GM21737 (cell line): ENCODE measurements around the gene CRTC1.

Source experiments
- ATAC-seq: cut with Tn5 transposase; IDR thresholded peaks from one replicate; pipeline ENCODE4 v1.9.1; 2021; ENCODE audit warnings: mild to moderate bottlenecking, moderate library complexity; ENCODE audit not compliant: unreplicated experiment

The CRTC1 gene

DNA sequence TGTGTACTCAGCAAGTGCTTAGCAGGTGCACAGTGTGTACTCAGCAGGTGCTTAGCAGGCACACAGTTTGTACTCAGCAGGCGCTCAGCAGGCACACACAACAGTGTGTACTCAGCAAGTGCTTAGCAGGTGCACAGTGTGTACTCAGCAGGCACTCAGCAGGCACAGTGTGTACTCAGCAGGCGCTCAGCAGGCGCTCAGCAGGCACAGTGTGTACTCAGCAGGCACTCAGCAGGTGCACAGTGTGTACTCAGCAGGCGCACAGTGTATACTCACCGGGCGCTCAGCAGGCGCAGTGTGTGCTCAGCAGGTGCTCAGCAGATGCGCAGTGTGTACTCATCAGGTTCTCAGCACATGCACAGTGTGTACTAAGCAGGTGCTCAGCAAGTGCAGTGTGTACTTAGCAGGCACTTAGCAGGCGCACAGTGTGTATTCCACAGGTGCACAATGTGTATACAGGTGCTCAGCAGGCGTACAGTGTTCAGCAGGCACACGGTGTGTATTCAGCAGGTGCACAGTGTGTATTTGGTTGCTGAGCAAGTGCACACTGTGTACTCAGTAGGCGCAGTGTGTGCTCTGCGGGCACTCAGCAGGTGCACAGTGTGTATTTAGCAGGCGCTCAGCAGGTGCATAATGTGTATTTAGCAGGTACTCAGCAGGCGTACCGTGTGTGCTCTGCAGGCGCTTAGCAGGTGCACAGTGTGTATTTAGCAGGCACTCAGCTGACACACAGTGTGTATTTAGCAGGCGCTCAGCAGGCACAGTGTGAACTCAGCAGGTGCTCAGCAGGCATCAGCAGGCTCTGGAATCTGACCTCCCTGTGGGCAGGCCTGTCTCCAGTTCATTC lies 15.1 kb downstream of the CRTC1 start:
- ATAC-seq, result no peak

DNA sequence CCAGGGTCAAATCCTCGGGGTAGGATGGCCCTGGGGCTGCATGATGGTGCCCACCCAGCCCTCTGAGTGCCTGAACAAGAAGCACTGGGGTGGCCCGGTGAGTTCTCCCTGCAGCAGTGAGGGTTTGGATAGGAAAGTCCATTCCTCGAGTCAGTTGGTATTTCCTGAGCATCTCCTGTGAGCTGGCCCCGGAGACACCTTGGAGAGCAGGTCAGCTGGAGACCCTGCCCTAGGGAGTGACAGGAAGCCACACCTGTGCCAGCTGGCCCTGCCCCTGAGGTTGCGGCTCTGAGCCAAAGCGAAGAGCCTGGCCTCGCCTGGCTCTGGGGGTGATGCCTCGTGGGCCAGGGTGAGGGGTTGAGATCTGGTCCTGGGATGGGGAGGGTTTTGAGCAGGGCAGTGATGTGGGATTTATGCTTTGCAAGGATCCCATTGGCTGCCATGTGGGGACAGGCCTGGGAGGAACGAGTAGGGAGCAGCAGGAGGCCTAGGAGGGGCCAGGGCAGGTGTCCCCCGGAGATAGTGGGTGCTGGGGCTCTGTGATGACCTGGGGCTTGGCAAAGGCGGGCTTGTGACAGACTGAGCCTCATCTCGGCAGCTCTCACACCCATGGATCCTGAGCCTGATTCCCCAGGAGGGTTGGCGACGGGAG lies 16.0 kb downstream of the CRTC1 start:
- no peak for ATAC-seq

DNA sequence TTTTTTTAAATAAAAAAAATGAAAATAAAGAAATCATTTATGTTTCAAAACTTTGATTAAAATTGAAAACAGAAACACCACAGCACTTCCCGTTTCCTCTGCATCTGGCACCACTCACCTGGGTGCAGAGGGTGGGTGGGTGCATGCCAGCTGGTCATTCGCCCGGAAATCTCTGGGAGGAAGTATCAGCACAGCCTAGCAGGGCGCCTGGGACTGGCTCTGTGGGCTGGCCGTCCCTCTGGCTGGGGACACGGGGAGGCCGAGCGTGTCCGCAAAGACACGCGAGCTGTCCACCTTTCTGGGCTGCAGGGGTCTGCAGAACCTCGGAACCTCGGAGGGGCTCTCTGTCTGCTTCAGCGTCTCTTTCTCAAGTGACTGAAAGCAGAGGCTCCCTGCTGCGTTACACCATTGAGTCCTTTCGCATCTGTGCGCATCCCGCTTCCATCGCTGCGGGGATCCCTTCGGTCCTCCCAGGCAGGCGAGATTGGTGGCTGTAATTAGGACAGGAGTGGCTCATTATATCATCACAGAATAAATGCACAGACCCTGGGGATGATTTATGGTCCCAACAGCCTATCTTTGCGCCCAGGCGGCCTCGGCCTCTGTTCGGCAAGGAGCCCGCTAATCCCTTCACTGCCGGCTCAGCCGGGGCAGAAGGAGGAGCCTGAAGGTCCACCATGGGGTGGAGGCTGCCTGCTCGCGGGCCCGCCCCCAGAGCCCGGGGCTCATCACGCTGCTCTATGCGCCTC lies 17.2 kb downstream of the CRTC1 start:
- ATAC-seq, result peak; percentile 71

DNA sequence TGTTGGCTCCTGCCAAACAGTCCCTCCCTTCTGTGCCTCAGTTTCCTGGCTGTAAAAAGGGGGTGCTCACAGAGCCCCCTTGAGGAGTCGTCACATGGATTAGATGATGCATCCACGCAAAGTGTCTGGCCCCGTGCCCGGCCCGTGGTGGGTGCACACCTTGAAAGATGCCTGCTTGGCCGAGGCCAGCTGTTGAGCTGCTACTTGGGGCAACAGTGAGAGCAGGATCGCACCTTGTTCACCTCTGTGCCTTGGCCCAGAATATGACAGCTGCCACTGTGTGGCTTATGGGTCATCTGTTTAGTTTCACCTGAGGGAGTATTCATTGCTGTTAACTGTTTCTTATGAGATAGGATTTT lies 17.7 kb downstream of the CRTC1 start:
- peak; percentile 13 for ATAC-seq

DNA sequence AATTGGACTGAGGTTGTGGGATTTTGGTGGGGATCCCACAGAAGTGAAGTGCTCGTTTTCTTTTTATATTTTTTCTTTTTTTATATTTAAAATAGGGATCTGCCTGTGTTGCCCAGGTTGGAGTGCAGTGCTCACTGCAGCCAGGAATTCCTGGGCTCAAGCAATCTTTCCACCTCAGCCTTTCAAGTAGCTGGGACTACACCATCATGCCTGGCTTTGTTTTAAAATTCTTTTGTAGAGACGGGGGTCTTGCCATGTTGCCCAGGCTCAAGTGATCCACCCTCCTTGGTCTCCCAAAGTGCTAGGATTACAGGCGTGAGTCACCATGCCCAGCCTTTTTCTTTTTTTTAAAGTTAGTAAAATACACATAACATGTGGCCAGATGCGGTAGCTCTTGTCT lies 20.6 kb downstream of the CRTC1 start:
- no peak for ATAC-seq

DNA sequence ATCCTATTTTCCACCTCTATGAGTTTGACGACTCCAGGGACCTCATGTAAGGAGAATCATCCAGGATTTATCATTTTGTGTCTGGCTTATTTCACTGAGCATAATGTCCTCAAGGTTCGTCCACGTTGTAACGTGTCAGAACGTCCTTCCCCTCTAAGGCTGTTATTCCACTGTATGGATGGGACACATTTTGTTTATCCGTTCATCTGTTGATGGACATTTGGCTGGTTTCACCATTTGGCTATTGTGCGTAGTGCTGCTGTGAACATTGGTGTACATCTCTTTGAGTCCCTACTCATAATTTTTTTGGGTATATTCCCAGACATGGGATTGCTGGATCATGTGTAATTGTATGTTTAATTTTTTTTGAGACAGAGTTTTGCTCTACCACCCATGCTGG lies 21.5 kb downstream of the CRTC1 start:
- ATAC-seq, result no peak

DNA sequence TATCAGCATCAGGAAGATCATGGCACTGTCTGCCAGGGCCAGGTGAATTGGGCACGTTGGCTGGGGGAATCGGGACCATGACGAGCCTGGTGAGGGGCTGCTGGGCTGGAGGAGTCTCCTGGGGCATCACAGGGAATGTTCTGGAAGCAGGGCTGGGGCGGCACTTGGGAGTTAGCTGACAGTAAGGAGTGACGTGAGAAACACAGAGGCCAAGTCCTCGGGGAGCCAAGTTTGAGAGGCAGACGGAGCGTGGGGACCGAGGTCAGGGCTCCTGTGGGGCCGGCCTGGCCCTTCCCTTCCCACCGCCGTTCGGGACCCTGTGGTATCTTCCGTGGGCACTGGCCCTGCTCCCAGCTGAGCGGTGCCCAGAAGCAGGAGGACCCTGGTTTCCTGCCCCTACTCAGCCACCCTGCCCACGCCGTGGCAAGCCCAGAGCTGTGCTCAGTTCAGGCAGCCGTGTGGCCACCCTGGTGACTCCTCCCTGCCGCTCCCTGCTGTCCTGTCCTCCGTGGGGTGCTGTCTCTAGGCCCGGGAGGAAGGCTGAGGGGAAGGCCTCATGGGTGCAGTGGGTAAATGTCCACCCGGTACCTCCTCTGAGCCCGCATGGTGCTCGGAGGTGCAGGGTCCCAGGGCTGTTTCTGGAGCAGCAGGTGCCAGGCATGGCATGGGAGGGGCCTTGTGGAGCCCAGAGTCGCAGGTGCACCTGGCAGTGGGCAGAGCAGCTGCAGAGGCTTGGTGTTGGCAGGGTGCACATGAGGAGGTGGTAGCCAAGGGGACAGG lies 25.2 kb downstream of the CRTC1 start:
- ATAC-seq, result no peak

DNA sequence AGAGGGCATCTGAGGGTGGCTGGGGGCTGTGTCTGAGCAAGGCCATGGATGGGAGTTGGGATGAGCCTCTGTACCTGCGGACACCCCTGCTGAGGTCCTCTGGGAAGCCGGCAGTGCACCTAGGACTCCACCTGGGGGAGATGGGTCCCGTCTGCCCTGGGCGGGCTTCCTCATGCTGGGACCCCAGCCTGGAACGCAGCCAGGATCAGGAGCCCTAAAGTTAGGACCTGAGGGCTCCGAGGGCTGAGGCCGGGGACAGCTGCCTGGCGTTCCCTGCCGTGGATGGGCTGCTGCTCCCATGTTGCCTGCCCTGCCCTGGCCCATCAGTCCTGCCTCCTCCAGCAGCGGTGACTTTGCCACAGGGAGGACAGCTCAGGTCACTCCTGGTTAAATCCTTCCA lies 26.1 kb downstream of the CRTC1 start:
- ATAC-seq, result no peak

DNA sequence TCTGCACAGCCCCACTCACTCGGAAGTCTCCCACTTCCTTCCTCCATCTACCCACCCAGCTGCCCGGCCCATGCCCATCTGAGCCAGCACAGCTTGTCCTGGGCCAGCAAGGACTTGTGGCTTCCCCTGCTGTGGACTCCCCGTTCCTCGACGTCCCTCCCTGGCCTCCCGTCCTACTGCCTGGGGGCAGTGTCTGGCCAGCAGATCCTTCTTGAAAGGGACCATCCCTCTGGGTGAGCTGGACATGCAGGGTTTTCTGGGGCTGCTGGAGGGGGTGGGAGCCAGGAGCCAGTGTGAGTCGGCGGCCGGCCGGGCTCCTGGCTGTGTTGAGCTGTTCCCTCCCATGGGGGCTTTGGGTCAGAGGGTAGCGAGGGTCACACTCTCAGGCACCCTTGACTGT lies 26.7 kb downstream of the CRTC1 start:
- no peak for ATAC-seq

DNA sequence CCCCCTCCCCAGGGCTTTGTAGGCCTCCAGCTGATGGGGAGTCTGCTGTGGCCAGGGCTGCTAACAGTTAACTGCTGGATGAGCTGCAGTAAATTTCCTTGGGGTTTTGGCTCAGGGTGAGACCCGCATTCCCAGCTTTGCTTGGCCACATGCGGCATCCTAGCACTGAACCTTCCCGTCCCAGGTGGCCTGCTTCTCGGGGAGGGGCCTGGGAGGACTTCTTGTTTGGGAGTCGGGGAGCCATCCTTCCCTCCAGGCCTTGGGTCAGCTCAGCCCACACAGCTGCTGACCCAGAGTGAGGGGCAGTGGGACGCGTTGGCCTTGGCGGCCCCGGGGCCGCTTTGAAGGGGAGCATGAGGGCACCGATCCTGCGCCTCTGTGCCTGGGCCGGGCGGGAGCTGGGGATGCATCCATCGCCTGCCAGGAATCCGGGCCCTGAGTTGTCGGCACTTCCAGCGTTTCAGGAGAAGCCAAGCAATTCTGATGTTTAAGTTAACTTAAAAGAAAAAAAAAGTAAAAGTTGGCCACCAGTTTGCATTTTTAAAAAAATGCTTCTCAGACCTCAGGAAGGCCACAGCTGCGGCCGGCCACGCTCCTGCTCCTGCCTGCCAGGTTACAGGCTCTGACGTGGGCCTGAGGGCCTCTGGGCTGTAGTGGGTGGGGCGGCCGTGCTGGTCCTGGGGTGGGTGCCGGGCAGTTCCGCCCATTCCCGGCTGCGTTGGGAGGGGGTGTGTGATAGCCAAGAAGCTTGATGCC lies 27.7 kb downstream of the CRTC1 start:
- no peak for ATAC-seq

DNA sequence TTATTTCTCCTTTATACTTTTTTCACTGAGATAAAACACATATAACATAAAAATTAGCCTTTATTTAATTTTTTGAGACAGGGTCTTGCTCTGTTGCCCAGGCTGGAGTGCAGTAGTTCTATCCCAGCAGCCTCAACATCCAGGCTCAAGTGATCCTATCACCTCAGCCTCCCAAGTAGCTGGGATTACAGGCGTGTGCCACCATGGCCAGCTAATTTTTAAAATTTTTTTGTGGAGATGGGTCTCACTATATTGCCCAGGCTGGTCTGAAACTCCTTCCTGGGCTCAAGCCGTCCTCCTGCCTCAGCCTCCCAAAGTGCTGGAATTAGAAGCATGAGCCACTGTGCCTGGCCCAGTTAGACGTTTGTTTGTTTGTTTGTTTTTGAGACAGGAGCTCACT lies 28.4 kb downstream of the CRTC1 start:
- ATAC-seq, result no peak

DNA sequence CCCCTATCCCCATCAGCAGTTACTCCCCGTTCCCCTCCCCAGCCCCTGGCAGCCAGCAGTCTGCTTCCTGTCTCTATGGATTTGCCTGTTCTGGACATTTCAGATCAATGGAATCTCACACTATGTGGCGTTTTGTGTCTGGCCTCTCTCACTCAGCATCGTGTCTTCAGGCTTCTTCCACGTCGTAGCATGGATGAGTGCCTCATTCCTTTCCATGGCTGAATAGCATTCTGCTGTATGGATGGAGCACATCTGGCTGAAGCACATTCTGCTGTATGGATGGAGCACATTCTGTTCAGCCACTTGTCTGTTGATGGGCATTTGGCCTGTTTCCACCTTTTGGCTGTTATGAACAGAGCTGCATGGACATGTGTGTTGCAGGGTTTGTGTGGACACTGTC lies 29.5 kb downstream of the CRTC1 start:
- no peak for ATAC-seq

DNA sequence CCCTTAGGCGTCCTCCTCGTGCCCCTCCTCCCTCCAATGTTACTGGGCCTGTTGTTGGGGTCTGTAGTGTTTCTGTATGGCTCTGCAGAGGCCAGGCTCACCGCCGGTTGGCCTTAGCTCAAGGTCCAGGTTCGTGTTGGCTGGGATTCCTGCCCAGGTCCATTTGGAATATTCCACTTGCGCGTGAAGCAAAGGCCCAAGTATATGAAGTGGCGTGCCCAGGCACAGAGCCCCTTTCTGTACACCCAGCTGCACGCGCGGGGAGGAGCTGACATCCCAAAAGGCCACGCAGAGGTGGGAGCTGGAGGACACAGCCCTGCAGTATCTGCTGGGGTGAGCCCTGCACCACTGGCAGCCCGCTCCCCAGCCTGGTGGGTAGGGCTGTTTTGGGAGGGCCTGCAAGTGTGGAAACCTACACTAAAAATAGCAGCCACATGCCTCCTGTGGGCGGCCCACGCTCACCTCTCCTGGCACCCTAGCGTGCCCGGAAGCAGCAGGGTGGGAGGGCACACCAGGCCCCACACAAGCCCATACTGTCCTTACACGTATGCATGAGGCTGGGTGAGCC lies 30.2 kb downstream of the CRTC1 start:
- no peak for ATAC-seq

DNA sequence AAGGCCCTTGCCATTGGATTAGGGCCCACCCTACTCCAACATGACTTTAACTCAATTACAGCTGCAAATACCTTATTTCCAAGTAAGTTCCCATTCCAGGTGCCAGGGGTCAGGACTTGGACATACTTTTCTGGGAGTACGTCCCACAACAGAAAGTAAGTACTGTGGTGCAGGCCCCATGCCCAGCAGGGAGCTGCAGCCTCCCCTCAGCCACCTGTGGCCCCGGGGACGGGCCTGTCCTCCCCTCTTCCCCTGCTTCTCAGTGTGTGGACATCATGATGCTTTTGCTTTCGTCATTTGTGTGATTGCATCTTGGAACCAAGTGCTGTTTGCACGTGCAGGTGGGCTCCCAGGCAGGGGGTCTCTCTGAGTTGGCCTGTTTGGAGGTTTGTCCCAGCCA lies 31.9 kb downstream of the CRTC1 start:
- no peak for ATAC-seq

DNA sequence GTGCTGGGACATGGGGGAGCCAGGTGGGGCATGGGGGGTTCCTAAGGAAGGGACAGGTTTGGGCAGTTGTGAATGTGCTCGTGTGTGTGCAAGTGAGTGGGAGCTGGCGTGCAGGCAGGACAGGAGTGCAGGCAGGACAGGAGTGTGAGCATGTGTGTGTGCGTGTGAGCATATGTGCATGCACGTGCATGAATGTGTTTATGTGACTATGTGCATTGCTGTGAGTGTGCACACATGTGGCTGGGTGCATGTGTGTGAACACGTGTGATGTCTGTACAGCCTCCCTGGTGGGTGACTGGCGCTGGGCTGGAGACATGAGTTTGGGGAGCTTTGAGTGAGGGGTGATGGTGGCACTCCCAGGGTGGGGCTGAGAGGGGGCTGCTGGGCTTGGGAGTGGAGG lies 33.4 kb downstream of the CRTC1 start:
- no peak for ATAC-seq

DNA sequence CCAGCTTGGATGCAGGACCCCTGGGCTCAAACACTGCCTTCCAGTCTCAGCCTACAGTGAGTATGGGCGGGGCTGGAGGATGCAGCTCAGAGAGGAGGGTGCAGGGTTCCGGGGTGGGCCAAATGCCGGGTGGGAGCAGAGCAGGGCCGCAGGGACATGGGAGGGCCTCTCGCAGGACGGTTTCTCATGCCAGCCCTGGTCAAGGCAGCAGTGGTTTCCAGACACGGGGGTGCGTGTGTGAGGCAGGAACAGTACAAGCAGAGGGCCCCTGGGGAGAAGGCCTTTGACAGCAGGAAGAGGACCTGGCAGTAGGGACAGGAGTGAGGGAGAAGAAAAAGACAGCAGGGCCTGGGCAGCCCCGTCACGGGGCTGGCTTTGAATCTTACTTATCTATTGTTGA lies 34.1 kb downstream of the CRTC1 start:
- no peak for ATAC-seq

DNA sequence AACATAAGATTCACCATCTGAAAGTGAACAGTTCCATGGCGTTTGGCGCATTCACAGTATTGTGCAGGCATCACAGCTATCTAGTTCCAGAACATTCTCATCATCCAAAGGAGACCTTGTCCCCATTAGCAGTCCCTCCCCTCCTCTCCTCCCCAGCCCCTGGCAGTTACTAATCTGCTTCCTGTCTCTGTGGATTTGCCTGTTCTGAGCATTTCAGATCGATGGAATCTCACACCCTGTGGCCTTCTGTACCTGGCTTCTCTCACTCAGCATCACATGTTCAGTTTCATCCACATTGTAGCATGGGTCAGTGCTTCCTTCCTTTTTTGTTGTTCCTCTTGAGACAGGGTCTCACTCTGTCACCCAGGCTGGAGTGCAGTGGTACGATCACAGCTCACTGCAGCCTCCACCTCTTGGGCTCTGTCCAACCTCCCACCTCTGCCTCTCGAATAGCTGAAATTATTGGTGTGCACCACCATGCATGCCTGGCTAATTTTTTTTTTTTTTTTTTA lies 34.6 kb downstream of the CRTC1 start:
- ATAC-seq, result no peak

DNA sequence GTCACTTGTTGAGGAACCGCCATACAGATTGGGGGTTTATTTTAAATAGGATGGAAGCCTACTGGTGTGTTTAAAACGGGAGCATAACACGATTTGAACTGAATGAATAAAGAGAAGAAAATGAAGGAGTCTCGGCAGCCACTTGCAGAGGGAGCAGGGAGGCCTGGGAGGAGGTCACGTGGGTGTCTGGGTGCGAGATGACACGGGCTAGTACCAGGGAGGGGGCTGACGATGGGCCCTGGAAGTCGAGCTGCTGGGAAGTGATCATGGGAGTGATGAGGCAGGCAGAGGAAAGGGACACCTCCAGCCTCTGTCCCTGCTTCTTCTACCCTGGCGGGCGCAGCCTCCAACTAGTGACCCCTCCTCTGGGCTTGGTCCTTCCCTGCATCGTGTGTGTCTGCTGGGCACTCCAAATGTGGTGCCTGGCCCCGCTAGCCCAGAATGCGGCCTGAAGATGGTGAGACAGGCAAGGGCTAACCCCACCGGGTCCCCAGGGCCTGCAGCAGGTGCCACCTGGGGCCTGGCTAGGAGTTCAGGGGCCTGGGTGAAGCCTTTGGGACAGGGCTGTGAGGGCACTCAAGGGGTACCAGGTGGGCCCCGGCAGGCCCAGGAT lies 35.5 kb downstream of the CRTC1 start:
- ATAC-seq, result no peak

DNA sequence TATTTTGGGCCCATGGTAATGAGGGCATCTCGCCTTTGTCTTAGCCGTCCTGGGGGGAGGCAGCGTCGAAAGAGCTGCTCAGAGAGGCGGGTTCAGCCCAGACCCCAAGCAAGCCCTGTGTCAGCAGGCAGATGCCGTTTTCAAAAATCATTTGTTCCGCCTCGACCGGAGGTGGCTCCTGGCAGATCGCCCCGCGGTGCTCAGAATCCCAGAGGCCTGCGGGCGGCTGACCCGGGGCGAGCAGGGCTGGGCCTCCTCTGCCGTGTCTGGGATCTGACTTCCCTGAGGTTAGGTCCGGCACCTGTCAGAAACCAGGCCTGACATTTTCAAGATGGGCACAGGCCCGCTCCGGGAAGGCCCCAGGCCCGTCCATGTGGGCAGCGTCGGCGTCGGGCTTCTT lies 36.1 kb downstream of the CRTC1 start:
- no peak for ATAC-seq
